HG03039 (cell line): ENCODE measurements around the gene RNPEPL1.
"Not testable (repeated sequence)": the region's sequence is repeated elsewhere in the genome, so short reads cannot be mapped to it uniquely, and the experiment has no call there.

Experiments
- ATAC-seq: cut with Tn5 transposase; IDR thresholded peaks from one replicate; pipeline ENCODE4 v1.9.1; 2021; ENCODE audit warnings: mild to moderate bottlenecking, moderate library complexity; ENCODE audit not compliant: unreplicated experiment

RNPEPL1 gene

GRCh38 chr2:240567872-240568677, at the start of gene RNPEPL1:
TSS of gene RNPEPL1 (plus strand) at chr2:240568484. CDS start at chr2:240568587, 103 bp downstream.
- ATAC-seq: peak; percentile 31

DNA sequence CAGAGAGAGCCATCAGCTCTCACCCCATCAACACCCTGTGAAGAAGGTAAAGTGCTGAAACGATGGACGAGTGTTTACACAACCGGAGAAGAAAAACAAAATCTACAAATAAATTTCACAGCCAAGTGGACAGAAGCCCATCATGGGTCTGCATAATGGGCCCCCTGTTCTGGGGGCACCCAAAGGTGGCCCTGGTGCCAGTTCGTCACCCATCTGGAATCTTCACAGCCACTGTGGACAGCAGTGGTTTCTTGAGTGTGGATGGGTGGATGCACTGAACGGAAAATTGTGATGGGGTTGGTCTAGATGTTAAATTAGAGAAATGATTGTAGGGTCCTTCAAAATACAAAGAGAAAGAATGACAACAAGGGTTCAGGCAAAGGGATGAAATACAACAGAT, 49.3 kb upstream of the RNPEPL1 start:
- ATAC-seq: no peak

DNA sequence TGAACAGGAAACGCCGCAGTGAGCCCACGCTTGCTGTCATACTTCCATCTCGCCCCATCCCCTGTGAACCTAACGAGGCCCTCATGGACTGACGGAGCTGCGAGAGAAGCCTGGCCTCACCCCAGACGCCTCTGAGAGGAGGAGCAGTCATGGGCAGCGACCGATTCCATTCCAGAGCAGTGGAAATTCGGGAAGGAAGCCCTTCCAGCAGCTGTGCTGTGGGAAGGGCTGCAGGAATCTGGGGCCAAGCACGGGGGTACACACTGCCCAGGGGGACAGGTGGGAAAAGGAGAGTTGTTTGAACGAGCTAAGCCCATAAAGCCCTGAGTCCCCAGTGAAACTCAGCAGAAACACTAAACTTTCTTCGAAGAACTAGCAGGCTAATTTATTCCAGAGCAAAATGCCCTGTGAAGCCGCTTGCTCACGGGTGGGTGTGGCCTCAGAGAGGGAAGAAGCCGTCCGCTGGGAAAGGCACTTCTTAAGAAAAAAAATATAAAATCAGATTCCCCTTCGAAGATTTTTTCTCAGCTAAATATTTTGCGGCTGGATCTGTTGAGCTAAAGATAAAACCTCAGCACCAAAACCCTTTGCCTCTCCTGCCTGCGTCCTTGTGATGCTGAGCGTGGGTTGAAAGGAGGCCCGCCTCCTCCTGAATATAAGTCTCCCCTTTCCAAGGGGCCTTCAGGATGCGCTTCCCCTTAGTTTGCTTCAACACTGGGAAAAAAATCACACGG, 48.7 kb upstream of the RNPEPL1 start:
- ATAC-seq: no peak

GRCh38 chr2:240520130-240520973, 47.9 kb upstream of the RNPEPL1 start:
- ATAC-seq: no peak

DNA sequence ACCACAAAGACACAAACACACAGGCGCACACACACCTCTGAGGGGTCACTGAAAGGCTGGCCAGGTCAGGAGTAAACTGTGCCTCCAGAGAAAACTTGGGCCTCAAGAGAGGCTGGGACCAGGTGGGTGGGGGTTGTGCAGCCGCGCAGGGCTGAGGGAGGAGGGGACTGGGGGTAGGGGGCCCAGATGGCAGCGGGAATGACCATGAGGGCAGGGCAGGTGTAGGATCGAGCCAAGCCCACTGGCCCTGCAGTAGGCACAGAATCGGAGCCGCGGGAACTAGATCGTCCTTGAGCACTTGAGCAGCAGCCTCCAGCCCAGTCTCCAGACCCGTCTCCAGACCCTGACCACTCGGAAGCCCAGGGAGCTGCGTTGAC, 47.3 kb upstream of the RNPEPL1 start:
- no peak for ATAC-seq

- not testable (repeated sequence) for ATAC-seq
Observed at GRCh38 chr2:240521885-240522284, 46.4 kb upstream of the RNPEPL1 start.

DNA sequence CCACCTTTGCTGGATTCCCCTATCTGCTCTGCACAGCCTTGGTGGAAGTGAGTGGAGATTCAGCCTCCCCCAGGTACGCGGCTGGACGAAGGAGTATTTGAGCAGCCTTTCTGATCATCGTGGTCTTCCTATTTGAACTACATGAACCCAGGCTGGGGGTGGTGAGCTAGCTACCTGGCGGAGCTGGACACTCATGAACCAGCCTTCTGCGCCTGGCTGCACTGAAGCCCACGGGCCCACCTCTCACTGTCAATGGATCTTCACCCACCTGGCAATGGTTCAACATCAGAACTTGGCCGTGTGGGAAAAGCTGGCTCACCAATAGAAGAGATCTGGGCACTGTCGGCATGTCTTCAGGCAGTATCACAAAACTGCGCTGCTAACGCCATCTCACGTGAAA, 45.9 kb upstream of the RNPEPL1 start:
- ATAC-seq: no peak

- ATAC-seq: no peak
Observed at GRCh38 chr2:240523451-240524281, 44.6 kb upstream of the RNPEPL1 start.

- no peak for ATAC-seq
Observed at GRCh38 chr2:240524963-240525718, 43.1 kb upstream of the RNPEPL1 start.

- no peak for ATAC-seq
Observed at GRCh38 chr2:240525802-240526201, 42.5 kb upstream of the RNPEPL1 start.

GRCh38 chr2:240526521-240526920, 41.8 kb upstream of the RNPEPL1 start:
- no peak for ATAC-seq

DNA sequence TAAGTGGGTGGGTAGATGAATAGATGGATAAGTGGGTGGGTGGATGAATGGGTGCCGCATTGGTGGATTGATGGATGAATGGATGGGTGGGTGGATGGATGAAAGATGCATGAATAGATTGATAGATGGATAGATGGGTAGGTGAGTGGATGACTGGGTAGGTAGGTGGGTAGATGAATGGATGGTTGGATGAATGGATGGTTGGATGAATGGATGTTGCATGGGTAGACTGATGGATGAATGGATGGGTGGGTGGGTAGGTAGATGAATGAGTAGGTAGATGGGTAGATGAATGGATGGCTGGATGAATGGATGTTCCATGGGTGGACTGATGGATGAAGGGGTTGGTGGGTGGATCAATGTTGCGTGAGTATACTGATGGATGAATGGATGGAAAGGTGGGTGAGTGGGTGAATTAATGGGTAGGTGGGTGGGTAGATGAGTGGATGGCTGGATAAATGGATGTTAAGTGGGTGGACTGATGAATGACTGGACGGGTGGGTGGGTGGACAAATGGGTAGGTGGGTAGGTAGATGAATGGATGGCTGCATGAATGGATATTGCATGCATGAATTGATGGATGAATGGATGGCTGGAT, 41.0 kb upstream of the RNPEPL1 start:
- no peak for ATAC-seq

- ATAC-seq: no peak
Observed at GRCh38 chr2:240528406-240529040, 39.8 kb upstream of the RNPEPL1 start.

DNA sequence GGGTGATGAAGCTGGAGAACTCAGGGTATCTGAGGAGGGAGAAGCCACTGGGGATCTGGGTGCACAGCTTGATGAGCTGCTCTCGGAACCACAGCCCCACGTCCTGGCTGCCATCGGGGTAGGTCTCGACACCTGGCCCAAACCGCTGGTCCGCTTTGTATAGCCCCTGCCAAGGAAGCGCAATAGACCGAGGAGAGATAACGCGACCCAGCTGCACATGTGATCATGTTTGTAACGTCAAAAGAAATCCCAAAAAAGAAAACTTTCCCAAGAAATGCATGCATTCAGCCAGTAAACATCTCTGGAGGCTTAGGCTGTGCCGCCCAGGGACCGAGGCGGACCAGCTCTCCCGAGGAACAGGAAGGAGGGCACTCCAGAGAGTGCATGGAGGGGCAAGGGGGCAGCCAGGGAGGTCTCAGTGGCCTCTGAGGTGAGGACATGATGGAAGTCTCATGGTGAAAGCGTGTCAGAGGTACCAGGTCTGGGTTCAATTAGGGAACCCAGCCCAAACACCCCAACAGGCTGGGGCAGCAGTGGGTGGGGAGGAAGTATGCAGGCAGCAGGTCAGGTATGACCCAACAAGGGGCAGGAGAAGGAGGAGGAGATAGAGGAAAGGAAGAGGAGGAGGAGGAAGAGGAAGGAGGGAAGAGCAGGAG, 38.8 kb upstream of the RNPEPL1 start:
- ATAC-seq: no peak

DNA sequence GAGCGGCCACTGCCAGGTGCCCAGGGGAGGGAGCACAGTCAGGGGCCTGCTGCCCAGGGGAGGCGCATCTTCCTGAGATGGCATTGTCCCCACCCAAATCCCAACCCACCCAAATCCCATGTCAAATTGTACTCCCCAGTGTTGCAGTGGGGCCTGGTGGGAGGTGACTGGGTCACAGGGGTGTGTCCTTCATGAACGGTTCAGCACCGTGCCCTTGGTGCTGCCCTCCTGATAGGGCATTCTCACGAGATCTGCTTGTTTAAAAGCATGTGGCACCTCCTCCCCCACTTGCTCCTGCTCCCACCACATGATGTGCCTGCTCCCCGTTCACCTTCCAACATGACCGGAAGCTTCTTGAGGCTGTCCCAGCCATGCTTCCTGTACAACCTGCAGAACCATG, 38.1 kb upstream of the RNPEPL1 start:
- no peak for ATAC-seq

- ATAC-seq: no peak
Observed at GRCh38 chr2:240531038-240531437, 37.2 kb upstream of the RNPEPL1 start.

GRCh38 chr2:240532031-240532775, 36.1 kb upstream of the RNPEPL1 start:
- no peak for ATAC-seq
